GM18861 (cell line): Measurements from ENCODE around the gene TMEM143.
"Not testable (repeated sequence)": the region's sequence is repeated elsewhere in the genome, so short reads cannot be mapped to it uniquely, and the experiment has no call there.

ENCODE experiments used
- ATAC-seq: cut with Tn5 transposase; IDR thresholded peaks from one replicate; pipeline ENCODE4 v1.9.1; 2021; ENCODE audit not compliant: unreplicated experiment

The TMEM143 gene

DNA sequence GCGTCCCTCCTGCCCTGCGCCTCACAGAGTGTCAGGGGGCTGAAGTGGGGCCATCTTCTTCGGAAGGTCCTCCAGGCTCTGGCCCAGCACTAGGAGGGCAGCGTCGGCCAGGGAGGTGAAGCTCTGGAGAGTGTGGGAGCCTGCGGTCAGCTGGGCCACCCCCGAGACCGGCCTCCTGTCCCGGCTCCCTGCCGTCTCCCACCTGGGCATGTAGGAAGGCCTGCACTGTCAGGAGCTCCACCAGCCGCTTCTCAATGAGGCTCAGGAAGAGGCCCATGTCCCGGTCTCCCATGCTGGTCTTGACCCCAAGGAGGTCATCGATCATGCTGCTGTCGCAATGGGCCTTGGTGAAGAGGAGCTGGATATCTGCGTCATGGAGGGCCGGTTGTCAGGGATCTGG lies 65.8 kb downstream of the TMEM143 start:
- ATAC-seq, result no peak

DNA sequence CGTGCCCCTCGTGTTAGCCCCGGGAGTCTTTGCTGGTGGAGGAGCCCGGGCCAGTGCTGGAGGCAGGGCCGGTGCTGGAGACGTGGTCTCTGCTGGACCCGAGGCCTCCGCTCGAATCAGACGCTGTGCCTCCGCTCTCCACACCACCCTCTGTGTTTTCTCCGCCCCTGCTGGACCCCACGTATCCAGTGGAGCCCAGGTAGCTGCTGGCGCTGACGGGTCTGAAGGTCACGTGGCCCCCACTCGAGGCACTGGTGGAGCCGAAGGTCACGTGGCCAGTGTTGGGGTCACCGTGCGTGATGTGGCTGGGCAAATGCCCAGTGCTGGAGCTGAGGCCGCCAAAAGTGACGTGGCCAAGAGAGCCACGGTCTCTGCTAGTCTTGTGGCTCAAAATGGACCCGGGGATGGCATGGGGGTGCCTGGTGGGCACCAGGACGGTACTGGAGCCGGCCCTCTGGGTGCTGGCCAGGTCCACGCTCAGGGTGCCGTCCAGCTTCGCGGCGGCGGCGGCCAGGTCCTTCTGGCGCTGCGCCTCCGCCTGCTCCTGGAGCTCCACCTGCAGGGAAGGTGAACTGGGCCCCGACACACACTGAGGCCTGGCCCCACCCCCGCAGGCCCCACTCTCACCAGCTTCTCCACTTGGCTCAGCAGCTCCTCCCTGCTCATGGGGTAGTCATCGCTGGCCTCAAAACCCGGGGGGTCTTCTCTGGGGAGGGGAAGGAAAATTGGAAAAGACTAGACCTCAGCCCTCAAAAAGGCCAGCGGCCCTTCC lies 66.6 kb downstream of the TMEM143 start:
- ATAC-seq, result no peak

DNA sequence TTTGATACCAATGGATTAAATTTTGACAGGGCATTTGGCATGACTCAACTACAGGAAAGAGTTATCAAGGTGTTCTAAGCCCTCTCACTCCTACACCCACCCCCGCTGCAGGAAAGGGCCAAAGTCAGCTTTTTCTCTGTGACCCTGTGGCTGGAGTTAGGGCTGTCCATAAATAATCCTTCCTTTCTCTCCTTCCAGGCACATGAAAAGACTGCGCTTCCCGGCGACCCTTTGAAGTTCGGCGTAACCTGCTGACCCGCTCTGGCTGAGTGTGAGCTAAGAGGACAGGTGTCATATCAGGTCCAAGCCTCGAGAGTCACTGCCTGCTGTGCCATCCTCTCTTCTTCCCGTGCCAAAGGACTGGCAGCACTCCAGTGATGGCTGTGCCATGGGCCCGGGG lies 68.3 kb downstream of the TMEM143 start:
- no peak for ATAC-seq

DNA sequence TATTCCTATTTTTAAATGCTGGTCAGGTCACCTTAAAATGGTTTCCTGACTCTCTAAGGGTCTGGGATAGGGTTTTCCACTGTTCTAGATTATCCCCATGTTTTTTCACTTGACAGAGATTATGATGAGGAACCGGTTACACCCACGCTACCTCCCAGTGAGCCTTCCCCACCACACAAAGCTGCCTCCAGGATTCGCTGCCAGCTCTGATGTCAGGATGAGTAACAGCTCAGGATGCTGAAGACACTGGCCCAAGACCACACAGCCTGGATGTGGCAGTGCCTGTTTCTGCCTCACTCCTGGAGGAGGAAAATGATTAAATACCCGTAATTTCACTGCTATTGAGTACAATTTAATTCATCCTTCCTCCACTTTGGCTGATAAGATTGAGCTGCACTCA lies 70.9 kb downstream of the TMEM143 start:
- no peak for ATAC-seq

DNA sequence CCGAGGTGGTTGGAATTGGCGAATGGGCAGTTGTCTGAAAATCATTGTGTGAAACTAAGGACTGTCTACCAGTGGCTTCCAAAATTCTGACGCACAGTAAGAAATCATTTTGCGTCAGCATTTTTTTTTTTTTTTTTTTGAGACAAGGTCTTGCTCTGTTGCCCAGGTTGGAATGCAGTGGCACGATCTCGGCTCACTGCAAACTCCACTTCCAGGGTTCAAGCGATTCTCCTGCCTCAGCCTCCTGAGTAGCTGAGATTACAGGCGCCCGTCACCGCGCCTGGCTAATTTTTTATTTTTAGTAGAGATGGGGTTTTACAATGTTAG lies 72.3 kb downstream of the TMEM143 start:
- ATAC-seq, result not testable (repeated sequence)

DNA sequence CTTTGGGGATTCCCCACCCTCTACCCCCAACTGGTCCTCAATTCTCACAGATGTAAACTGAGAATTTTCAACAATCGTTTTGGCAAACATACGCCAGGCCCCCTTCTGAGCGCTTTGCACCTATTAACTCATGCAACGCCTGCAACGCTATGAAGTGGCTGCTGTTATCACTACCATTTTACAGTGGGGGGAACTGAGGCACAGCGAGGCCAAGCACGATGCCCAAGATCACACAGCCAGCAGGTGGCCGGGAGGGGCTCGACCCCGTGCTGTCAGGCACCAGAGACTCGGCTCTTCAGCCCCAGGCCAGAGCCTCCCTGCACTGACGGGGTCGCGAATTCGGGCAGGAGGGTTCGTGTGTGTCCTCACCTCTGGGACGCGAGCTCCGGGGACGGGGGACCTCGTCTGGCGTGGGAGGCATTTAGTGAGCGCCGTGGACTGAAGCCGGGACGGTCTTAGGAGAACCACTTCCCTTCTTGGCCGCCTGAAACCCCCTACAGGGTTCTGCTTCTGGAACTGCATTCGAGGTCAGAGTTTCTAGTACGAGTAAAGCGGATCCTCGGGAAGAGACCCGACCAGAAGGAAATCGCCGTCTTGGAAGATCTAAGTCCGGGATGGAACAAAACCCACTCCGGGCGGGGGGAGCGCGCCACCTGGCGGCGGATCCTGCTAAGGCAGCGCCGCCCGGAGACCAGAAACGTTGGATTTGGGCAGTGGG lies 72.8 kb downstream of the TMEM143 start:
- no peak for ATAC-seq

DNA sequence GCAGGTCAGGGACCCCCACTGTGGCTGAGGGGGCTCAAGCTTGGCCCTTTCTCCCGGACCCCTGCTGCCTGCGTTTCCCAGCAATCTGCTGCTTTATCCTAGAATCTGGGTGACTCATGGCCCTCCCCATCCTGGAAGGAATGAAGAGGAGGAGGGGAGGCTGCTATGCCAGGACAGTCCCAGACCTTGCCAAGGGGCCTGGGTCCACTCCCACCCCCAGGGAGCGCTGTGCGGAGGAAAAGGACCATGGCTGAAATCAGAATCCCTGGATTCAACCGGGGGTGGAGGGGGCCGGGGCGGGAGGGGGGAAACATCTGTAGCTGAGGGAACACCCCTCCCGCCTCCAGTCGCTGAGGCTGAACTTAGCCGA lies 73.4 kb downstream of the TMEM143 start:
- ATAC-seq, result no peak

DNA sequence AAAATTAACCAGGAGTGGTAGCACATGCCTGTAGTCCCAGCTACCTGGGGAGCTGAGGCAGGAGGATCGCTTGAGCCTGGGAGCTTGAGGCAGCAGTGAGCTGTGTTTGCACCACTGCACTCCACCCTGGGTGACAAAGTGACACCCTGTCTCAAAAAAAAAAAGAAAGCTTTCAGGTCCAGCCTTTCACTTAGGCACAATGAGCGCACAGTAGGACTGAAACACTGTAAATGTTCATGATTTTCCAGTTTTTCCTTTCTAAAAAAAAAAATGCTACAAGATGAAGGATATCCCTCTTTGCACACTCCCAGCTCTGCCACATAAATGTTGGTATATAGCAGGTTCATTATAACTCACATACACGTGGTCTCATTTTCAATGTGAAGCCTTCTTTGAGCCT lies 76.0 kb downstream of the TMEM143 start:
- ATAC-seq, result no peak

DNA sequence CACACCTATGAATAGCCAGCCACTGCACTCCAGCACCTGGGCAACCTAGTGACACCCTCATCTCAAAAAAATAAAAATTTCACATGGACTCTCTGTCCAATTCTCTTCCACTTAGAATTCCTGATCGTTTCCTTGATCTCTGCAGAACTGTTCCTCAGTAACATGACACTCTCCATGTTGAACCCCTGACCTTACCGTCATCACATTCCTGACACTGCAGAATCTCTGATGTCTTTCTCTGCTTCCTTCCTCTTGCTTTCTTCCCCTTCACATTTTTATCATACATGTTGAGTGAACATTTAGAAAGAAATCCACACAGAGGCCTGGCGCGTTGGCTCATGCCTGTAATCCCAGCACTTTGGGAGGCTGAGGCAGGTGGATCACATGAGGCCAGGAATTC lies 78.8 kb downstream of the TMEM143 start:
- no peak for ATAC-seq

DNA sequence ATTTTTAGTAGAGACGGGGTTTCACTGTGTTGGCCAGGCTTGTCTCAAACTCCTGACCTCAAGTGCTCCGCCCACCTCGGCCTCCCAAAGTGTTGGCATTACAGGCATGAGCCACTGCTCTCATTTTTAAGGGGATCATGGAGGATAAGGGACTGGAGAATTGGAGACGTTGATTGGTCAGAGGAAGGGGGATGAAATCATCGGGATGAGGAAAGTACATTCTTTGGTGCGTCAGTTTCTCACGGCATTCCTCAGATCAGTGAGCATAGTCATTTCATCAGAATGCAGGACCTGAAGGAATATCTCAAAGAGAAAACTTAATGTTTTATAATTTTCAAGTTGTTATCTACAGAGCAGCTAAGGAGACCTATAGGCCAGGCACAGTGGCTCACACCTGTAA lies 79.8 kb downstream of the TMEM143 start:
- no peak for ATAC-seq
